ENCODE results near the gene VWA3B. TPM values are rescaled to one million over a fixed set of nuclear protein-coding genes. Genes with fewer than 3 reads are reported as not detected.

Gene VWA3B
- total RNA-seq, 2 donors from 2014 or later, result 0.78 TPM; not detected in 1

DNA sequence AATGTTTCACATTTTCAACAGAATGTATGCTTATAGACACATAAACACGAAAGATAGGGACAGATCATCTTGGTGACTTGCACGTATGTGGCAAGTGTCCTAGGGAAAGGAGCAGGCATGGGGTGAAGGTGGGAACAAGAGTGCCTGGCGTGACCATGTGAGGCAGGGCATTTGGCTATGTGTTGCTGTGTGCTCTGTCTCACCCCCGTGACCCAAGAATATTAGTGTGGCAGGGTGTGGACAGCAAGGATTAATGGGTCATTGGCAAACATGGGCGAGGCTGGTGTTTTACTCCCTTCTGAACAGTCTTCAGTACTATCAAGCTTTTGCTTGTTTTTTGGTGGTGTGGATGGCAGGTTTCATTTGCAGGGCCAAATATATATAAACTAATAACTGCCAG lies 1.3 kb upstream of the VWA3B start:
- no peak overlapping the region for H3K27ac ChIP-seq
- intact Hi-C loops (cut with DNase I), result no loop called here
- DNase-seq (peak in 3 of 4 donors; percentile 12 to 29 (median 19)), ATAC-seq (no peak)
- no peak overlapping the region for H3K4me3 ChIP-seq
- WGBS, 2 donors, result 67 to 69% methylated on average over 5 of the region's 5 CpGs
- no peaks in the 10 kb centered on the region for H3K36me3 ChIP-seq (replicated peaks in 1 of 2; ENCODE audit: insufficient read depth in 1 of 2, low read depth in 2 of 2)
- H3K4me1 ChIP-seq, result peaks cover 29% of the 10 kb centered on the region
- no peaks in the 10 kb centered on the region for H3K27me3 ChIP-seq
- no peaks in the 10 kb centered on the region for H3K9me3 ChIP-seq
- TF ChIP-seq POLR2A (IDR thresholded peaks at IDR 0.05), result no peak
- TF ChIP-seq, protein P1, sequence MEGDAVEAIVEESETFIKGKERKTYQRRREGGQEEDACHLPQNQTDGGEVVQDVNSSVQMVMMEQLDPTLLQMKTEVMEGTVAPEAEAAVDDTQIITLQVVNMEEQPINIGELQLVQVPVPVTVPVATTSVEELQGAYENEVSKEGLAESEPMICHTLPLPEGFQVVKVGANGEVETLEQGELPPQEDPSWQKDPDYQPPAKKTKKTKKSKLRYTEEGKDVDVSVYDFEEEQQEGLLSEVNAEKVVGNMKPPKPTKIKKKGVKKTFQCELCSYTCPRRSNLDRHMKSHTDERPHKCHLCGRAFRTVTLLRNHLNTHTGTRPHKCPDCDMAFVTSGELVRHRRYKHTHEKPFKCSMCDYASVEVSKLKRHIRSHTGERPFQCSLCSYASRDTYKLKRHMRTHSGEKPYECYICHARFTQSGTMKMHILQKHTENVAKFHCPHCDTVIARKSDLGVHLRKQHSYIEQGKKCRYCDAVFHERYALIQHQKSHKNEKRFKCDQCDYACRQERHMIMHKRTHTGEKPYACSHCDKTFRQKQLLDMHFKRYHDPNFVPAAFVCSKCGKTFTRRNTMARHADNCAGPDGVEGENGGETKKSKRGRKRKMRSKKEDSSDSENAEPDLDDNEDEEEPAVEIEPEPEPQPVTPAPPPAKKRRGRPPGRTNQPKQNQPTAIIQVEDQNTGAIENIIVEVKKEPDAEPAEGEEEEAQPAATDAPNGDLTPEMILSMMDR (IDR thresholded peaks at IDR 0.05), result no peak

DNA sequence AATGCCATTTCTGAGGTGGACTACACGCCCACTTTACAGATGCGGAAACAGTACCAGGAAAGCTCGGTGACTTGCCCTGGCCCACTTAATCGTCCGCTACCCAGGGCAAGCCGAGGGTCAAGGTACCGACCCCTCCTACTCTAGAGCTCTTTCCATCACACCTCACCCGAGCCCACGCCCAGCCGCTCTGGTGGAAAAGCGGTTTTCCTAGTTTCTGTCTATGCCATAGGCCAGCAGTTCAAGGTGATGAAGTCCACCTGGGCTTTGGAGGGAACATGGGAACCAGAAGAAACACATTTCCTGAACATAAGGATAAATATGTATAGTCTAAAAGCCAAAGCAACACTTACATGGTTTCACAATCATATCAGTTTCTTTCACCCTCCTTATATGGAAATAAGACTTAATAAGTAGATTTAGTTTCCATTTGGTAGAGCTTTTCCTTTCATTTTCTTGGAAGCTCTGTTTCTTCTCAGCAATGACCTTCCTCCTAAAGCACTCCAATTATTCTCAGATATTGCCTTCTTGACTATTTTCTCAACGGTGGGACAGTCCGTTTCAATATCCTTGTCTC lies 567 bp downstream of the VWA3B start:
- TF ChIP-seq POLR2A (IDR thresholded peaks at IDR 0.05), result no peak
- ATAC-seq, result no peak
- Histone ChIP-seq H3K4me1 (peaks cover 29% of the 10 kb centered on the region), H3K36me3 (replicated peaks in 1 of 2; ENCODE audit: insufficient read depth in 1 of 2, low read depth in 2 of 2) (no peaks in the 10 kb centered on the region), H3K4me3 (no peak overlapping the region), H3K27ac (no peak overlapping the region), H3K27me3 (no peaks in the 10 kb centered on the region), H3K9me3 (no peaks in the 10 kb centered on the region)
- 46 to 55% methylated on average over 13 of the region's 13 CpGs for WGBS, 2 donors
- intact Hi-C loops (cut with DNase I), result no loop called here
- DNase-seq, result no peak

DNA sequence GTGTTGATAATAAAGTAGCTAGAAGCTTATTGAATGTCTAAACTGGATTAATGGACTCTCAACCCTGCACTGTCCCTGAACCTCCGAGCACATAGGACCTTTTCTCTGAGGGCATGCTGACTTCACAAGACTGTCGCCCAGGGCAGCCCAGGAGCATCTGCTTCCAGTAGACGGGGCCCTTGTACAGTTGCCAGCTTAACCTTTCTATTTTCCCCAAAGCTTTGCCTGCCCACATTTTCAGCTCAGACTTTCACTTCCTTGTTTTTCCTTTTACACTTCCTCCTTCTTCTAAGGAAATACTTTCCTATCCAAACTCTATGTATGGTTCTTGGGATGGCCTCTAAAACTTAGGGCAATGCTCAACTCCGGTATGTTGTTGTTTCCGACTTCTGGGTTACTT lies 1.3 kb downstream of the VWA3B start:
- Histone ChIP-seq H3K36me3 (replicated peaks in 1 of 2; ENCODE audit: insufficient read depth in 1 of 2, low read depth in 2 of 2) (no peaks in the 10 kb centered on the region), H3K4me1 (peaks cover 29% of the 10 kb centered on the region), H3K27me3 (no peaks in the 10 kb centered on the region), H3K27ac (no peak overlapping the region), H3K9me3 (no peaks in the 10 kb centered on the region), H3K4me3 (no peak overlapping the region)
- whole genome bisulfite sequencing, 2 donors, result 72 to 82% methylated on average over 5 of the region's 5 CpGs
- intact Hi-C loops (cut with DNase I), result no loop called here
- TF ChIP-seq, protein P1 (IDR thresholded peaks at IDR 0.05), result no peak
- no peak for TF ChIP-seq POLR2A (IDR thresholded peaks at IDR 0.05)
- DNase-seq (peak in 2 of 4 donors; percentile 10 to 55), ATAC-seq (no peak)

DNA sequence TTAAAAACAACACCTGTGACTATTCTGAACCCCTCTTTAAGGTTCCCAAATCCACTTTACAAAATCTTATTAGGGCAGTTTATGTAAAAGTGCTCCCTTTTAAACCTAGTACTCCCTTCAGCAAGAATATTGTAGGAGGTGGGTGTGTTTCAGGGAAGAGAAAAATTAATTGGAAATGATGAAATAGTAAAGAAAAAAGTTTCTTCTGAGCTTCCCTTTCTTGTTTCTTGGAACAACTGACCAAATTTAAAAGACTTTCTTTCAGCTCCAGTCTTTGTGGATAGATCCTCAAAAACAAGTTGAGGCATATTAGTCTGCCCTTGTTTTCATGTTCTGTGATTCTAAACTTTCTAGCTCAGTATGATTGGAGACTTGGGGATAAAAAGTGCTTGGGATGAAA lies 3.0 kb downstream of the VWA3B start:
- no peak overlapping the region for H3K4me3 ChIP-seq
- no peak for DNase-seq
- H3K4me1 ChIP-seq, result peaks cover 20% of the 10 kb centered on the region
- H3K27me3 ChIP-seq, result no peaks in the 10 kb centered on the region
- H3K36me3 ChIP-seq (replicated peaks in 1 of 2; ENCODE audit: insufficient read depth in 1 of 2, low read depth in 2 of 2), result no peaks in the 10 kb centered on the region
- H3K27ac ChIP-seq, result no peak overlapping the region
- intact Hi-C loops (cut with DNase I), result no loop called here
- TF ChIP-seq, protein P1 (IDR thresholded peaks at IDR 0.05), result no peak
- TF ChIP-seq POLR2A (IDR thresholded peaks at IDR 0.05), result no peak
- no peaks in the 10 kb centered on the region for H3K9me3 ChIP-seq
- ATAC-seq, result no peak

DNA sequence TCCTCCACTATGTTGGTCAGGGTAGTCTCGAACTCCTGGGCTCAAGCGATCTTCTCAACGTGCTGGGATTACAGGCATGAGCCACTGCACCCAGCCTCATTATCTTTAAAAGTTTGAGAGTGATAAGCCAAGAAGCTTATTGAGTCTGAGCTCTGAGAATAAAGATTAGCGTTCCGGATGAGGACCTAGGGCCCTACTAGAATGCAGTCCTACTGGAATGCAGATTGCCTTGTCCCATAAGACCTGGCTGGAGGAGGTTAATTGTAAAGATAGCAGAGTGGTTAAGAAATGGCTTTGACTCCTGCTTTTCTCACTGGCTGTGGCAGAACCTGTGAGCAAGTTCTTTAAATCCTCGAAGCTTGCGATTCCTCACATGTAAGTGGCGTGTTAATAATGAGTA lies 4.0 kb downstream of the VWA3B start:
- Histone ChIP-seq H3K4me3 (no peak overlapping the region), H3K4me1 (peaks cover 16% of the 10 kb centered on the region), H3K9me3 (no peaks in the 10 kb centered on the region), H3K27me3 (no peaks in the 10 kb centered on the region), H3K36me3 (replicated peaks in 1 of 2; ENCODE audit: insufficient read depth in 1 of 2, low read depth in 2 of 2) (no peaks in the 10 kb centered on the region), H3K27ac (no peak overlapping the region)
- no peak for ATAC-seq
- intact Hi-C loops (cut with DNase I), result no loop called here
- WGBS, 2 donors, result 75% methylated on average over 8 of the region's 8 CpGs
- no peak for TF ChIP-seq POLR2A (IDR thresholded peaks at IDR 0.05)
- TF ChIP-seq, protein P1 (IDR thresholded peaks at IDR 0.05), result no peak
- no peak for DNase-seq

All from body of pancreas (tissue), 4 donors.